Effector memory CD4-positive, alpha-beta T cell (primary cell): ENCODE measurements around the gene ZFYVE9.

Experiments used
- DNase-seq, 3 donors: peaks; one replicate each; pipeline ENCODE4 v3.0.0-alpha.2; 2020
- H3K27ac ChIP-seq: 2 replicates; pipeline ENCODE4 v1.7.0; 2013; ENCODE audit warnings: mild to moderate bottlenecking, low read length, moderate library complexity; ENCODE audit not compliant: insufficient read depth, poor library complexity, severe bottlenecking
- H3K27me3 ChIP-seq: replicated peaks from 2 replicates; pipeline ENCODE4 v1.7.0; 2013; ENCODE audit warnings: mild to moderate bottlenecking, low read length; ENCODE audit not compliant: insufficient read depth, control insufficient read depth, poor library complexity, severe bottlenecking
- H3K36me3 ChIP-seq: 2 replicates; pipeline ENCODE4 v1.7.0; 2013; ENCODE audit warnings: mild to moderate bottlenecking, low read length, moderate library complexity; ENCODE audit not compliant: control insufficient read depth, insufficient read depth
- H3K4me1 ChIP-seq: 2 replicates; pipeline ENCODE4 v1.7.0; 2013; ENCODE audit warnings: low read length, mild to moderate bottlenecking; ENCODE audit not compliant: control insufficient read depth, insufficient read depth, poor library complexity, severe bottlenecking
- H3K4me3 ChIP-seq: 2 replicates; pipeline ENCODE4 v1.7.0; 2013; ENCODE audit warnings: low read length, low read depth, mild to moderate bottlenecking; ENCODE audit not compliant: insufficient read depth, poor library complexity, severe bottlenecking
- H3K9me3 ChIP-seq: 2 replicates; pipeline ENCODE4 v1.7.0; 2013; ENCODE audit warnings: mild to moderate bottlenecking, low read length, moderate library complexity; ENCODE audit not compliant: control insufficient read depth

The ZFYVE9 gene

DNA sequence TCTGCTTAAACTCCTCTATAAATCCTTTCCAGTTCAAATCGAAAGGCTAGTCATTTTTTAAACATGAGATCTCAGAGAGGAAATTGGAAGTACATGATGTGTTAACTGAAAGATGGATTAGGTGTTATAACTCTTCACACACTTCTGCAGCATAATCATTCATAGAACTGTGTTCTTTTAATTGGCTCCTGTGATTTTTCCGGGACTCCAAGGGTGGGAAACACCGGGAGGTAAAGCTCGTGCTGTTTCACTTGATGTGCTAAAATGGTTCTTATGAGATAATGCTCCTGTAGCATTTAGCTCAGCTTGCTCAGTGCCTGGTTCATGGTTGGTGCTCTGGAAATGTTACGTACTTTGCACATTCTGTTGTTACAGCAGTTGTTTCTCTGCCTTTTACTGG is 183.9 kb downstream of the ZFYVE9 start:
- DNase-seq: no peak
- H3K27ac ChIP-seq: no peak overlapping the region
- H3K27me3 ChIP-seq: no peaks in the 10 kb centered on the region
- no peaks in the 10 kb centered on the region for H3K36me3 ChIP-seq
- no peaks in the 10 kb centered on the region for H3K9me3 ChIP-seq
- no peak overlapping the region for H3K4me3 ChIP-seq
- H3K4me1 ChIP-seq: no peaks in the 10 kb centered on the region

DNA sequence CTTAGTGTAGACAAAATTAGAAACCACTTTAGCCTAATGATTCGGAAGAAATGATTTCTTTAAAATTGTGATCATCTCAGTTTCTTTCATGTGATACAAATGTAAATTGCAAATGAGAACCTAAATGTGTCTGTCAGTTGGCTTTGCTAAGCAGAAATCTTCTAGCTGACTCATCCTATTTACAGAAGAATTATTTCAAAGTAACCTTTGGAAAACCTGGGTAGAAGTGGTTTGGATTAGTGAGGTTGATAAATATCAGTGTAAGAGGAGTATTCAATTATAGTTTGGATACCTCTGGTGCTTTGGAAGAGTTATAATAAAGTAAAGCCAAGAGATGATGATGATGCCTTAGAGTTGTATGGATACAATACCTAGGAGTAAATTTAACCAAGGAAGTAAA is 186.7 kb downstream of the ZFYVE9 start:
- H3K36me3 ChIP-seq: no peaks in the 10 kb centered on the region
- H3K9me3 ChIP-seq: no peaks in the 10 kb centered on the region
- no peak for DNase-seq
- H3K27me3 ChIP-seq: no peaks in the 10 kb centered on the region
- H3K4me3 ChIP-seq: no peak overlapping the region
- H3K4me1 ChIP-seq: no peaks in the 10 kb centered on the region
- no peak overlapping the region for H3K27ac ChIP-seq

DNA sequence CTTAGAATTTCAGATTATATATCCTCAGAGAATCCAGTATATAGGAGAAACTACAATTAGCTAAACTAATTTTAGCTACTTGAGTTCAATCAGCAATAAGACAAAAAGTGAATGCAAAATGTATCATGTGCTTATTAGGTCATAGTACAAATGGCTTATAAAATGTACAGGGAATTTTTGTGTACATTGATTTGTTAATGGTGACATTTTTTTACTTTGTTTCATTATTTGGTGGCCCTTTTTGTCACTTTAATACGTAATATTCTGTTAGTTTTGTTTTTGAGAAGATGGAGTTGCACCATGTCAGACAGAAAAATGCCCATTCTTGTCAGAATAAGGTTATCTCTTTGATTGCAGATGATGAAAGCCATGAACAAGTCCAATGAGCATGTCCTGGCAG is 190.5 kb downstream of the ZFYVE9 start:
- no peak overlapping the region for H3K27ac ChIP-seq
- H3K9me3 ChIP-seq: no peaks in the 10 kb centered on the region
- H3K4me3 ChIP-seq: no peak overlapping the region
- H3K36me3 ChIP-seq: no peaks in the 10 kb centered on the region
- no peaks in the 10 kb centered on the region for H3K4me1 ChIP-seq
- H3K27me3 ChIP-seq: no peaks in the 10 kb centered on the region
- no peak for DNase-seq

DNA sequence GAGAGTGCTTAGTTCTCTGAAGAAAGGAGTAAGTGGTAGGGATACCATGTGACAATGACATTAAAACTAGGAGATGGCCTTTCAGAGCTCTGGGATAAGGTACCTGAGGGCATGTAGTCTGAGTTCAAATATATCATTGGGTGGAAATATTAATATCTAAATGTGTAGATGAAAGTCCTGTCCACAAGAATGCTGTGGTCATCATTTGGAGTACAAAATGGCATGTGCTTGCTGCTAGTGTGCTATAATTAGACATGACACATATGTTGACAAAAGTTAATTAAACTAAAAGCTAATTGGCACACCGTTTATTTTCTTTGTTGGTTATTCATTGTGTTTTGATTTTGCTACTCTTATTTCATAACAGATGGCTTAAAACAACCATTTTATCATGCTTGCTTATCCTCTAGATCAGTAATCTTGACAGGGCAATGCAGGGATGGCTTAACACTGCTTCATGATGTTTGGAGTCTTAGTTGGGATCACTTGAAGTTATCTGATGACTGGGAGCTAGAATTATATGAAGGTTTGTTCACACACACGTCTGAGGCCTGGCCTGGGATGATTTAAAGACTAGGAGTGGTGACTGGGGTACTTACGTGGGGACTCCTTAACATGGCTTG is 193.1 kb downstream of the ZFYVE9 start:
- H3K27ac ChIP-seq: no peak overlapping the region
- peaks cover 7% of the 10 kb centered on the region for H3K36me3 ChIP-seq
- DNase-seq: no peak
- no peaks in the 10 kb centered on the region for H3K27me3 ChIP-seq
- no peak overlapping the region for H3K4me3 ChIP-seq
- no peaks in the 10 kb centered on the region for H3K4me1 ChIP-seq
- H3K9me3 ChIP-seq: no peaks in the 10 kb centered on the region

DNA sequence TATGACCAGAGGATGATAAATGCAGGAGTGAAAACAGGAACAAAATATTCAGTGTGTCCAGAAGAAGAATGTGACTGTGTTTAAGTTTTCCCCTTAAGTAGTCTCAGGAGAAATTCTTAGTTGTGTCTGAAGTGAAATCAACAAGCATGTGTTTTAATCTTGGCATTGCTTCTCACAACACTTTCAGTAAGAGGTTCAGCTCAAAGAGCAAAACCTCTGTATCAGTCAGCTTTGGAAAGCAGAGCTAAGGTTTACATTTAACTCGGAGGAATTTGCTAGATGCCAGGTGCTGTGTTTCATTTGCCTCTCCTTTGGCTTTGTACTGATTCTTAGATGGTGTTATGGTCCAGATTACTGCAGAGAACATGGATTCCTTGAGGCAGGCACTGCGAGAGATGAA is 195.6 kb downstream of the ZFYVE9 start:
- H3K4me3 ChIP-seq: no peak overlapping the region
- H3K36me3 ChIP-seq: peaks cover 7% of the 10 kb centered on the region
- no peaks in the 10 kb centered on the region for H3K9me3 ChIP-seq
- no peak overlapping the region for H3K27ac ChIP-seq
- H3K4me1 ChIP-seq: no peaks in the 10 kb centered on the region
- DNase-seq: no peak
- H3K27me3 ChIP-seq: no peaks in the 10 kb centered on the region

DNA sequence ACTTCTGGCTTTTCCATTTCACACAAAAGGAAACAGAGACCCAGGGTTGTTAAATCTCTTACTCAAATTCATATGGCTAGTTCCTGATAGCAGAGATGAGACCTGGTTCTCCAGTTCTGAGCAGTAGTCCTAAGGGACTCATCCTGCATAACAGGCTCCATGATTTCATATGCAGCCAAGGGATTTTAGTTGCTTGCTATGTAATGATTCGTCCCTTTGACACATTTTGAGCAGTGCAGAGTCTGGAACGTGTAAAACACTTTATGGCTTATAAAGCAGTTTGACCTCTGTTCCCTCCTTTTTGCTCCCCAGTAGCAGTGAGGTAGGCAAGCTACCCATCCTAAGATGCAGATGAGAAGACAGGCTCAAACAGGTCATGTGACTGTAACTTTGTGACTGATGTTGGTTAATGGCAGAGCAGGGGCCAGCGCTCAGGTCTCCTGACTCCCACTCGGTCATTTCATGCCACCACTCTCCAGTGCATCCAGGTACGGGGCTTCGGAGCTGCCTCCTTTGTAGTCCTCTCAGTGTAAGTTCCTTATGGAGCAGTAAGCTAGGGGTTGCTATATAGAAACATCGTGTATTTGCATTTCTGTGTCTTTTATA is 199.9 kb downstream of the ZFYVE9 start:
- no peaks in the 10 kb centered on the region for H3K27me3 ChIP-seq
- H3K4me3 ChIP-seq: no peak overlapping the region
- H3K9me3 ChIP-seq: no peaks in the 10 kb centered on the region

DNA sequence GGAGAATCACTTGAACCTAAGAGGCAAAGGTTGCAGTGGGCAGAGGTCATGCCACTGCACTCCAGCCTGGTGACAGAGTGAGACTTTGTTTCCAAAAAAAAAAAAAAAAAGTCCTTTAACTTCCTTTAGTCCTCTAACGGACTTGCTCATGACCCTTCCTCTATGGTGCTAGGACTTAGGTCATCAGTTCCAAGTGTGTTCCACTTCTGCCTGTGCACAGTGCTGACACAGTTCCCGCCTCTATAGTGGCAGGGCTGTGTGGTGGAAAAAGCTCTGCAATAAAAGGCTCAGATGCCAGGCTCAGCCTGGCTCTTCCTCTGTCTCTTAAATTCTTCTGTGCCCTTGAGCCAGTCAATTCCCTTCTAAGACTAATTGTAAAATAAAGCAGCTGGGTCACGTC is 202.1 kb downstream of the ZFYVE9 start:
- no peak for DNase-seq

More for the DNA sequence above, 199.9 kb downstream of the ZFYVE9 start:
- Histone ChIP-seq H3K36me3 (peaks cover 7% of the 10 kb centered on the region), H3K27ac (no peak overlapping the region), H3K4me1 (no peaks in the 10 kb centered on the region)
- DNase-seq: no peak

DNA sequence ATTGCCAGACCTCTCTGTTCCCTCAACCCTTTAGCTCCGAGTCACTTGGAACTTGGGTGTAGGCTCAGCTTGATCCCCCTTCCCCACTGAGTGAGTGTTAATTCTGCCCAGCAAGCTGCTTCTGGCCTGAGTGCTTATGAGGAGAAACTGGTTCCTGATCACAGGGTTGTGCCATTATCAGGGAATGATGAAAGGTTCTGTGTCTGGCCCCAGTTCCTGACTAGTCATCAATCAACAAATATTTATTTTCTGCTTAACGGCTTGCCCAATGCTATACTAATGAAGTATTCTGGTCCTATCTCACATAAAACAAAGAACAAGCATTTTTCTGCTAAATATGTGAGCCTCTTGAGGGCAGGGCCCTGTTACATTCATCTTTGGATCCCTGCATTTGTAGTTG is 203.4 kb downstream of the ZFYVE9 start:
- Histone ChIP-seq H3K4me3 (no peak overlapping the region), H3K27ac (no peak overlapping the region), H3K9me3 (no peaks in the 10 kb centered on the region), H3K27me3 (no peaks in the 10 kb centered on the region), H3K4me1 (no peaks in the 10 kb centered on the region), H3K36me3 (no peaks in the 10 kb centered on the region)
- no peak for DNase-seq

More for the DNA sequence above, 202.1 kb downstream of the ZFYVE9 start:
- Histone ChIP-seq H3K9me3 (no peaks in the 10 kb centered on the region), H3K27ac (no peak overlapping the region), H3K27me3 (no peaks in the 10 kb centered on the region), H3K4me1 (no peaks in the 10 kb centered on the region), H3K4me3 (no peak overlapping the region), H3K36me3 (no peaks in the 10 kb centered on the region)

DNA sequence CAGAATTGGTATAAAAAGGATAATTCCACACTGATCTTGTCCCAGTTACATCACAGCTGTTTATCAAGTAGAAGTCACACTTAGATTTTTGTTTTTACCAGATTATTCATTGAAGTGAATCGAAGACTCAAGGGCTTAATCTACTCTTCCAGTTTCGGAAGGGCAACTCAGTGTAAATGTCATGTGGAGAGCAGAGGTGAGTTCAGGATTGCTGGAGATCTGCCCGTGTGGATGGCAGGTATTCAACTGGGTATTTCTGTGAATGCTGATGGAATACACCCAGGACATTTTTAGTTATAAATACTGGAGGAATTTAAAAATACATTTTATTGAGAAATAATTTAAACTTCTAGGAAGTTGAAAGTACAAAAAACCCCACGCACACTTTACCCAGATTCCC is 204.8 kb downstream of the ZFYVE9 start:
- Histone ChIP-seq H3K4me1 (no peaks in the 10 kb centered on the region), H3K27me3 (no peaks in the 10 kb centered on the region), H3K27ac (no peak overlapping the region), H3K36me3 (peaks cover 5% of the 10 kb centered on the region), H3K9me3 (no peaks in the 10 kb centered on the region), H3K4me3 (no peak overlapping the region)
- DNase-seq: no peak

DNA sequence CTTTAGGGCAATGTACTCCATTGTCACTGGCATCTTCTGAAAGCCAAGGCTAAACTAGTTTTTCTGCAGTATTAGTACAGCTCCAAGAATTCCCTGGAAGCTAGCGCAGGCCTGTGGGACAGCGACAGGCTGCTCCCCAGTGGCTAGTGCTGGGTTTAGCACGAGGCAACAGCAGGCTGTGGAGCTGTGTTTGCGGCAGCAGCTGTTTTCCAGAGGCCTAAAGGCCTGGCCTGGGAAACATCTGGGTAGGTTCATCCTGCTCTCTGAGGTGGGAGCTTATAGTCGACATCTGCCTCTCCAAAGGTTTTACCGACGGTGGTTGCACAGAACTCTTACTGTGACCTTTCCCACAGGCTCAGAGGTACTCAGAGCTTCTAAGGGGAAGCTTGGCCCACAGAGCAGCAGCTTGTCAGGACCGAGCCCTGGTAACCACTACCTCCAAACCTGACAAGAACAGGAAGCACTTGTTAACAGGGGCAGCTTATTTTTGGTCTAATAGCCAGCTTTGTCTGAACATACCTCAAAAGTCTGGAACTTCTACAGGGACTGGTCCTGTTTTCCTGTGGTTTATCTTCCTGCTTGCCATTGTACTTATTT is 206.9 kb downstream of the ZFYVE9 start:
- H3K36me3 ChIP-seq: peaks cover 25% of the 10 kb centered on the region
- H3K27me3 ChIP-seq: no peaks in the 10 kb centered on the region
- H3K4me1 ChIP-seq: no peaks in the 10 kb centered on the region
- no peak overlapping the region for H3K27ac ChIP-seq
- no peaks in the 10 kb centered on the region for H3K9me3 ChIP-seq
- H3K4me3 ChIP-seq: no peak overlapping the region
- no peak for DNase-seq
